PFSK-1 (cell line): ENCODE measurements around the gene NTN1.

ENCODE experiments used
- POLR2AphosphoS5 ChIP-seq: IDR thresholded peaks from 2 replicates; pipeline ENCODE4 v1.6.1; 2012; ENCODE audit warnings: low read depth, mild to moderate bottlenecking, control low read depth, low read length, moderate library complexity
- REST ChIP-seq, 2 experiments: IDR thresholded peaks; 2 replicates each; pipeline versions ENCODE4 v1.6.1 to v1.8.0; 2011 to 2012; ENCODE audit warnings: low read depth in 2 of 2, low read length in 2 of 2, control low read depth in 1 of 2, inconsistent platforms in 1 of 2, mild to moderate bottlenecking in 1 of 2, moderate library complexity in 1 of 2; ENCODE audit not compliant: insufficient read depth in 1 of 2
- SIN3A ChIP-seq: IDR thresholded peaks from 2 replicates; pipeline ENCODE4 v1.6.1; 2012; ENCODE audit warnings: mild to moderate bottlenecking, low read length, moderate library complexity, borderline replicate concordance; ENCODE audit not compliant: insufficient read depth

DNA sequence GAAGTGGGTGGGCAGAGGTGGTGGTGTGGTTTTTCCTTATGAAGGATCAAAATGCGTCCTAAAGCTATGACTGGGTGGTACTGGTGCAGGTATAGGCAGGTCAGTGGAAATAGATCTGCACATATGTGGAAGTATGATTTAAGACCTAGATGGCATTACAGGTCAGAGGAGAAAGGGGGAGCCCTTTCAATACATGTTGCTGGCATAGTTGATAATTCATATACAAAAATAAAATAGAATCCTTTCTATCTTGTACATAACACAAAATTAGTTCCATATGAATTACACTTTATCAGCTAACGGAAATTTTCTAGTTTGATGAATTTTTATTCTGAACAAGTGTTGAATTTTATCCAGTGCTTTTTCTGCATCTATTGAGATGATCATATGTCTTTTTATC is 35.0 kb upstream of the NTN1 start:
- TF ChIP-seq REST (IDR thresholded peaks at IDR 0.05; ENCODE audit: insufficient read depth in 1 of 2, low read depth in 2 of 2, low read length in 2 of 2) (no peak), SIN3A (no peak), POLR2AphosphoS5 (no peak)
